Measurements from ENCODE around the gene CUL7.

- TF ChIP-seq CTCF (IDR thresholded peaks at IDR 0.05; ENCODE audit: borderline replicate concordance, extremely low read depth, low read length, poor library complexity, severe bottlenecking) (no peak), EZH2 (IDR thresholded peaks at IDR 0.05; ENCODE audit: borderline replicate concordance, low read depth, low read length, severe bottlenecking) (no peak)
These were observed 35.8 kb upstream of the CUL7 start for GRCh38 chr6:43089467-43089866.
